ENCODE measurements around the gene APEX1. TPM values are rescaled to one million over a fixed set of nuclear protein-coding genes. Genes with fewer than 3 reads are reported as not detected.

The APEX1 gene
- total RNA-seq, 2 donors from 2014 or later, result 113 to 178 TPM

DNA sequence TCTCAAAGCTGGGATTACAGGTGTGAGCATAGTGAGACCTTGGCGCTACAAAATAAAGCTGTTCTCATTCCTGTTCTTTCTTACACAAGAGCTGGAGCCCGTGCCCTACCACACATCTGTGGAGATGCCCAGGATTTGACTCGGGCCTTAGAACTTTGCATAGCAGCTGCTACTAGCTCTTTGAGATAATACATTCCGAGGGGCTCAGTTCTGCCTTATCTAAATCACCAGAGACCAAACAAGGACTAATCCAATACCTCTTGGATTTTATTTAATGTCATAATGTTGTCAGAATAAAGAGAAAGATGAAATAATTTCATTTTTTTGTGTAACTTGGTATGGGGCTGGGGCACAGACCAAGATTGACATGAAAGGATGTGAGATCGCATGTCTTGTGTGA is 21.8 kb downstream of the APEX1 start:
- Histone ChIP-seq H3K36me3 (no peaks in the 10 kb centered on the region), H3K4me3 (no peak overlapping the region), H3K4me1 (replicated peaks) (no peaks in the 10 kb centered on the region), H3K9me3 (no peaks in the 10 kb centered on the region), H3K27ac (no peak overlapping the region), H3K27me3 (replicated peaks; ENCODE audit: insufficient read depth) (no peaks in the 10 kb centered on the region)
- 94% methylated on average over 5 of the region's 5 CpGs for WGBS
- DNase-seq (ENCODE audit: low spot score), result no peak
- intact Hi-C loops (cut with DNase I), result no loop called here
- TF ChIP-seq, protein P1, sequence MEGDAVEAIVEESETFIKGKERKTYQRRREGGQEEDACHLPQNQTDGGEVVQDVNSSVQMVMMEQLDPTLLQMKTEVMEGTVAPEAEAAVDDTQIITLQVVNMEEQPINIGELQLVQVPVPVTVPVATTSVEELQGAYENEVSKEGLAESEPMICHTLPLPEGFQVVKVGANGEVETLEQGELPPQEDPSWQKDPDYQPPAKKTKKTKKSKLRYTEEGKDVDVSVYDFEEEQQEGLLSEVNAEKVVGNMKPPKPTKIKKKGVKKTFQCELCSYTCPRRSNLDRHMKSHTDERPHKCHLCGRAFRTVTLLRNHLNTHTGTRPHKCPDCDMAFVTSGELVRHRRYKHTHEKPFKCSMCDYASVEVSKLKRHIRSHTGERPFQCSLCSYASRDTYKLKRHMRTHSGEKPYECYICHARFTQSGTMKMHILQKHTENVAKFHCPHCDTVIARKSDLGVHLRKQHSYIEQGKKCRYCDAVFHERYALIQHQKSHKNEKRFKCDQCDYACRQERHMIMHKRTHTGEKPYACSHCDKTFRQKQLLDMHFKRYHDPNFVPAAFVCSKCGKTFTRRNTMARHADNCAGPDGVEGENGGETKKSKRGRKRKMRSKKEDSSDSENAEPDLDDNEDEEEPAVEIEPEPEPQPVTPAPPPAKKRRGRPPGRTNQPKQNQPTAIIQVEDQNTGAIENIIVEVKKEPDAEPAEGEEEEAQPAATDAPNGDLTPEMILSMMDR (IDR thresholded peaks at IDR 0.05), result no peak
- TF ChIP-seq POLR2A (IDR thresholded peaks at IDR 0.05), result no peak
- no peak for TF ChIP-seq POLR2AphosphoS5 (IDR thresholded peaks at IDR 0.05)

DNA sequence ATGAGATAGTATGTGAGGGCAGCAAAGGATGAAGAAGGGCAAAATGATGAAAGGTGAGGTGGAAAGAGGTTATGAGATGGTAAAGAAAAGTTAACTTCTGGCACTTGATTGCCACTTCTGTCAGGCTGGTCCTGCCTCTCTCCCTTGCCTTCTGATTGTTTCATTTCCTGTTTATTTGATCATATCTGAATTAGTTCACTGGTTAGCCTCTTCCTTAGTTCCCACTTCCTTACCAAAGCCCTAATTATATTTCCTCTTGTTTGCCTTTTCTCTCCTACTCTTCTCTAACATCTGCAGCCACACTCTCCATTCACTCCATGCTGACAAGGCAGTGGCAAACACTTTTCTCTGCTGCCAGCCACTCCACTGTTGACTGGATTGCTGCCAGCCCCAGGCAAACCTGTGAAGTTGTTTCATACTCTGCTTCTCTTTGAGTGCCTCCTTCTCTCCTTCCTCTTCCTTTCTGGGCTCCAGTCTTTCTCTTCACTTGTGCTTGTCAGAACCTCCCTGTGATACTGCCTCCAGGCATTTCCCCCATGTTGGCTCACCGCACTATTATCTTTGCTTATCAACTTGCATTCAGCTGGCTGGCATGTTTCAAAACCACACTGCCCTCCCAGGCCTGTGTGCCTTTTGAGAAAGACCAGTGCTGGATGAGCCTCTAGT is 22.3 kb downstream of the APEX1 start:
- Histone ChIP-seq H3K36me3 (no peaks in the 10 kb centered on the region), H3K4me1 (replicated peaks) (no peaks in the 10 kb centered on the region), H3K27ac (no peak overlapping the region), H3K9me3 (no peaks in the 10 kb centered on the region), H3K27me3 (replicated peaks; ENCODE audit: insufficient read depth) (no peaks in the 10 kb centered on the region), H3K4me3 (no peak overlapping the region)
- intact Hi-C loops (cut with DNase I), result no loop called here
- TF ChIP-seq POLR2A (IDR thresholded peaks at IDR 0.05), result no peak
- no peak for TF ChIP-seq POLR2AphosphoS5 (IDR thresholded peaks at IDR 0.05)
- TF ChIP-seq, protein P1 (IDR thresholded peaks at IDR 0.05), result no peak
- no peak for DNase-seq (ENCODE audit: low spot score)
- WGBS, result 67% methylated on average over 1 of the region's 1 CpG

DNA sequence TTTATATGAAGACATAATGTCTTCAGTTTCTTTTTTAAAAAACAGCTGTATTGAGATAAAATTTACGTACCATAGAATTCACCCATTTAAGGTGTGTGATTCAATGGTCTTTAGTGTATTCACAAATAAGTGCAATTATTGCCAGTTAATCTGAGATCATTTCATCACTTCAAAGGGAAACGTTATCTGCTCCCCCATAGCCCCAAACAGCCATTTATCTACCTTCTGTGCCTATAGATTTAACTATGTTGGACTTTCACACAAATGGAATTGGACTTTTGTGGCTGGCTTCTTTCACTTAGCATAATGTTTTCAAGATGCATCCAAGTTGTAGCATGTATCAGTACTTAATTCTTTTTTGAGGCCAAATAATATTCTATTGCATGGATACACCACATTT is 23.9 kb downstream of the APEX1 start:
- Histone ChIP-seq H3K9me3 (no peaks in the 10 kb centered on the region), H3K4me3 (no peak overlapping the region), H3K27ac (no peak overlapping the region), H3K27me3 (replicated peaks; ENCODE audit: insufficient read depth) (no peaks in the 10 kb centered on the region), H3K36me3 (no peaks in the 10 kb centered on the region), H3K4me1 (replicated peaks) (no peaks in the 10 kb centered on the region)
- WGBS, result 87% methylated on average over 2 of the region's 2 CpGs
- DNase-seq (ENCODE audit: low spot score), result no peak
- TF ChIP-seq, protein P1 (IDR thresholded peaks at IDR 0.05), result no peak
- TF ChIP-seq POLR2A (IDR thresholded peaks at IDR 0.05) (no peak), POLR2AphosphoS5 (IDR thresholded peaks at IDR 0.05) (no peak)
- intact Hi-C loops (cut with DNase I), result no loop called here

DNA sequence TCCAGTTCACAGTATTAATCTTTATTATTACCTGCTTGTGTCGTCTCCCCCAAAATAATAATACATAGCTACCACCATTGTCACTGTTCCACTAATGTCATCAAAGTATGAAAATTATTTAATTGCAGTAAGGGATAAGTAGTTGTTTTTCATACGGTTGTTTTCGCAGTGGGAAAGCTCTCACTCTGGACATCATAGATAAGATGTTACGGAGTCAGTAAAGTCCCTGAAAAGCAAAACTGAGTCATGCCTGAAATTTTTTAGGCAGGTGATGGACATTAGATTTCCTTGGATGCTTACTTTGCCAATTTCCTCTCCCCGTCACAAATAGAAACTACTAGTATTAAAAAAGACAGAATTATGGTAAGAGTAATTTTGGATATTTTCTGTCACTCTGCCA is 27.4 kb downstream of the APEX1 start:
- H3K27me3 ChIP-seq (replicated peaks; ENCODE audit: insufficient read depth), result no peaks in the 10 kb centered on the region
- no peaks in the 10 kb centered on the region for H3K9me3 ChIP-seq
- H3K36me3 ChIP-seq, result no peaks in the 10 kb centered on the region
- H3K4me3 ChIP-seq, result no peak overlapping the region
- no peak for DNase-seq (ENCODE audit: low spot score)
- no peaks in the 10 kb centered on the region for H3K4me1 ChIP-seq (replicated peaks)
- intact Hi-C loops (cut with DNase I), result no loop called here
- 79% methylated on average over 5 of the region's 5 CpGs for WGBS
- no peak overlapping the region for H3K27ac ChIP-seq
- TF ChIP-seq, protein P1 (IDR thresholded peaks at IDR 0.05), result no peak

DNA sequence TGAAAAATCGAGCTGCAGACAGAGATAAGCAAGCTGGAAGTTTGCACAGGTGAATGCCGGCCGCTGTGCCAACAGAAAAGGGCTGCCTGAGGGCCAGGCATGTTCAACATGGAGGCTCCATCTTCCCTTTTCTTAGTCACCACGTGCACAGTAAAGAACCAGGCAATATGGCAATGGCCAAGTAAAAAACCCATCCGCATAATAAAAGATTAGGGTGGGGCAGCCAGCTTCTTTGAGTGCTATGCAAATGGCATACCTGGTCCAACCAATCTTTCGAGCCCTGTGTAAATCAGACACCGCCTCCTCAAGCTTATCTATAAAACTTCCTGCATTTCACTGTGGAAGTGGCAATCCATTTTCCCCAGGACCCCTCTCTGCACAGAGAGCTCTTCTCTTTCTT is 30.9 kb downstream of the APEX1 start:
- intact Hi-C loops (cut with DNase I), result no loop called here
- Histone ChIP-seq H3K4me1 (replicated peaks) (no peaks in the 10 kb centered on the region), H3K9me3 (no peaks in the 10 kb centered on the region), H3K4me3 (no peak overlapping the region), H3K27ac (no peak overlapping the region), H3K27me3 (replicated peaks; ENCODE audit: insufficient read depth) (no peaks in the 10 kb centered on the region), H3K36me3 (no peaks in the 10 kb centered on the region)
- DNase-seq (ENCODE audit: low spot score), result no peak
- WGBS, result 52% methylated on average over 7 of the region's 7 CpGs
- no peak for TF ChIP-seq POLR2AphosphoS5 (IDR thresholded peaks at IDR 0.05)
- no peak for TF ChIP-seq POLR2A (IDR thresholded peaks at IDR 0.05)
- TF ChIP-seq, protein P1 (IDR thresholded peaks at IDR 0.05), result no peak

Measured in prostate gland (tissue), 2 donors.